Measurements from ENCODE around the gene FAM184A.

DNA sequence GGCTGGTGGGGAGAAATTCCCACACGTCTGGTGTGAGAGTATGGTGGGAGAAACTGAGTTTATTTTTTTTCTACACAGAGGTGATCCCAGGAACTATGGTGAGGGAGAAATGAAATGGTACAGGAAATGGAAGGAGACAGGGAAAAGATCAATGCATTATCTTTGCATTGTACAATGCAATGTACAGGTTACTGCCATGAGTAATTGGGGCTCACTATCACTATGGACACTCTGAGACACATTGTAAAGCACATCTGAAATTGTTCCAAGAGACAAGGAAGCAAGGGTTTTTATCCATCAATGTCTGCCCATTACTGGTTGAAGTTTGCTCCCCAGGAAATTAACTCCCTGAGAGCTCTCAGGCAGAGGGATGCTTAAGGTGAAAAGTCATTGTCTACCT, 21.7 kb upstream of the FAM184A start:
- TF ChIP-seq POLR2AphosphoS5 (IDR thresholded peaks at IDR 0.05; ENCODE audit: low read depth, low read length), result no peak
- no peak for TF ChIP-seq CTCF (IDR thresholded peaks at IDR 0.05)
- TF ChIP-seq, protein P1, sequence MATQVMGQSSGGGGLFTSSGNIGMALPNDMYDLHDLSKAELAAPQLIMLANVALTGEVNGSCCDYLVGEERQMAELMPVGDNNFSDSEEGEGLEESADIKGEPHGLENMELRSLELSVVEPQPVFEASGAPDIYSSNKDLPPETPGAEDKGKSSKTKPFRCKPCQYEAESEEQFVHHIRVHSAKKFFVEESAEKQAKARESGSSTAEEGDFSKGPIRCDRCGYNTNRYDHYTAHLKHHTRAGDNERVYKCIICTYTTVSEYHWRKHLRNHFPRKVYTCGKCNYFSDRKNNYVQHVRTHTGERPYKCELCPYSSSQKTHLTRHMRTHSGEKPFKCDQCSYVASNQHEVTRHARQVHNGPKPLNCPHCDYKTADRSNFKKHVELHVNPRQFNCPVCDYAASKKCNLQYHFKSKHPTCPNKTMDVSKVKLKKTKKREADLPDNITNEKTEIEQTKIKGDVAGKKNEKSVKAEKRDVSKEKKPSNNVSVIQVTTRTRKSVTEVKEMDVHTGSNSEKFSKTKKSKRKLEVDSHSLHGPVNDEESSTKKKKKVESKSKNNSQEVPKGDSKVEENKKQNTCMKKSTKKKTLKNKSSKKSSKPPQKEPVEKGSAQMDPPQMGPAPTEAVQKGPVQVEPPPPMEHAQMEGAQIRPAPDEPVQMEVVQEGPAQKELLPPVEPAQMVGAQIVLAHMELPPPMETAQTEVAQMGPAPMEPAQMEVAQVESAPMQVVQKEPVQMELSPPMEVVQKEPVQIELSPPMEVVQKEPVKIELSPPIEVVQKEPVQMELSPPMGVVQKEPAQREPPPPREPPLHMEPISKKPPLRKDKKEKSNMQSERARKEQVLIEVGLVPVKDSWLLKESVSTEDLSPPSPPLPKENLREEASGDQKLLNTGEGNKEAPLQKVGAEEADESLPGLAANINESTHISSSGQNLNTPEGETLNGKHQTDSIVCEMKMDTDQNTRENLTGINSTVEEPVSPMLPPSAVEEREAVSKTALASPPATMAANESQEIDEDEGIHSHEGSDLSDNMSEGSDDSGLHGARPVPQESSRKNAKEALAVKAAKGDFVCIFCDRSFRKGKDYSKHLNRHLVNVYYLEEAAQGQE (IDR thresholded peaks at IDR 0.05; ENCODE audit: insufficient read depth in 1 of 2, low read depth in 2 of 2, low read length in 1 of 2), result no peak
- no peak for TF ChIP-seq SIN3A (IDR thresholded peaks at IDR 0.05; ENCODE audit: borderline replicate concordance, insufficient read depth, low read depth, low read length)
- no peak for TF ChIP-seq TCF7L2 (IDR thresholded peaks at IDR 0.05; ENCODE audit: low read depth, low read length)
